Caco-2 (cell line): Measurements from ENCODE around the gene CFAP157. TPM values are rescaled to one million over a fixed set of nuclear protein-coding genes. Genes with fewer than 3 reads are reported as not detected.

Experiments used
- BruUV-seq: library from RNA; stranded (reverse); fragments of 400-500 nt; replicated peaks from 2 replicates; lab custom pipeline; 2021; lab: Mats Ljungman, UMichigan
- CTCF ChIA-PET: fragments of 300-600 bp; sonication (Branson Sonifier 250); formaldehyde crosslinking; loops from one replicate; lab custom pipeline; 2022; ENCODE audit warnings: antibody characterized with exemption; lab: Charles Lee
- POLR2A ChIA-PET: fragments of 300-600 bp; sonication (Branson Sonifier 250); formaldehyde crosslinking; loops from one replicate; lab custom pipeline; 2022; ENCODE audit warnings: antibody characterized with exemption; lab: Charles Lee
- DNase-seq, 2 experiments: peaks; one replicate each; pipeline versions ENCODE4 v3.0.0 to v3.0.0-alpha.2; 2020 to 2022
- H3K27me3 ChIP-seq: replicated peaks from 2 replicates; pipeline ENCODE4 v1.6.0; 2011; ENCODE audit warnings: low read length; ENCODE audit not compliant: control insufficient read depth, insufficient read depth
- H3K36me3 ChIP-seq: 2 replicates; pipeline ENCODE4 v1.5.1; 2011; ENCODE audit warnings: low read length; ENCODE audit not compliant: control insufficient read depth, insufficient read depth
- H3K4me1 ChIP-seq: fragments of 250-450 bp; sonication (Bioruptor Pico); 2 replicates; pipeline ENCODE4 v1.5.1; 2020; ENCODE audit warnings: mild to moderate bottlenecking
- H3K4me3 ChIP-seq: 2 replicates; pipeline ENCODE4 v1.5.1; 2011; ENCODE audit warnings: low read depth, mild to moderate bottlenecking, control low read depth, low read length
- H3K9me3 ChIP-seq: fragments of 250-450 bp; sonication (Bioruptor Pico); 2 replicates; pipeline ENCODE4 v1.5.1; 2020; ENCODE audit warnings: mild to moderate bottlenecking, moderate library complexity
- H3K27ac Mint-ChIP-seq: one replicate; pipeline ENCODE4 v1.8.0; 2022; ENCODE audit warnings: mixed read lengths; ENCODE audit not compliant: unreplicated experiment
- H3K27me3 Mint-ChIP-seq: one replicate; pipeline ENCODE4 v1.8.0; 2022; ENCODE audit warnings: mixed read lengths; ENCODE audit not compliant: insufficient read depth, unreplicated experiment
- H3K36me3 Mint-ChIP-seq: one replicate; pipeline ENCODE4 v1.8.0; 2022; ENCODE audit warnings: mild to moderate bottlenecking, mixed read lengths; ENCODE audit not compliant: insufficient read depth, unreplicated experiment
- H3K4me1 Mint-ChIP-seq: one replicate; pipeline ENCODE4 v1.8.0; 2022; ENCODE audit warnings: low read depth, mixed read lengths; ENCODE audit not compliant: unreplicated experiment
- H3K4me3 Mint-ChIP-seq: one replicate; pipeline ENCODE4 v1.8.0; 2022; ENCODE audit warnings: mild to moderate bottlenecking, moderate library complexity, mixed read lengths; ENCODE audit not compliant: unreplicated experiment
- H3K9me3 Mint-ChIP-seq: one replicate; pipeline ENCODE4 v1.8.0; 2022; ENCODE audit warnings: mixed read lengths; ENCODE audit not compliant: unreplicated experiment
- CTCF ChIP-seq, 2 experiments: fragments of 200-600 bp in 1 of 2; IDR thresholded peaks; 1 replicate in 1 of 2; 2 replicates in 1 of 2; pipeline versions ENCODE4 v1.5.1 to v1.8.0; 2011 to 2022; ENCODE audit warnings: antibody characterized with exemption in 1 of 2, control low read depth in 1 of 2, inconsistent platforms in 1 of 2, low read depth in 1 of 2, low read length in 1 of 2, mild to moderate bottlenecking in 1 of 2, moderate library complexity in 1 of 2; ENCODE audit not compliant: insufficient read depth in 1 of 2, severe bottlenecking in 1 of 2, unreplicated experiment in 1 of 2
- intact Hi-C: fragments of 100-400 bp; cut with micrococcal nuclease; formaldehyde crosslinking; loops from one replicate; pipeline ENCODE4 v1.10.0; 2022; ENCODE audit not compliant: unreplicated experiment
- total RNA-seq: library from RNA; stranded (reverse); gene quantifications from 2 replicates; pipeline ENCODE4 v1.2.3, GENCODE V29; 2022

Gene CFAP157
- total RNA-seq, 1 experiment from 2014 or later, result not detected

GRCh38 chr9:127690735-127691134 lies 16.1 kb upstream of the CFAP157 start:
- no peak for TF ChIP-seq CTCF (IDR thresholded peaks at IDR 0.05; ENCODE audit: insufficient read depth in 1 of 2, low read depth in 1 of 2, low read length in 1 of 2, severe bottlenecking in 1 of 2, unreplicated experiment in 1 of 2)
- BruUV-seq, result no TSS peak
- ChIA-PET CTCF (interaction anchor here (0.7 to 2.0 kb wide), 2 partner anchors 37 to 44 kb away, joined by 7 to 13 read pairs; partner anchors contain the start of gene TOR2A), POLR2A (no interaction called here)
- Mint-ChIP-seq H3K4me3 (no peak overlapping the region), H3K36me3 (no peaks in the 10 kb centered on the region), H3K27me3 (no peaks in the 10 kb centered on the region), H3K27ac (no peak overlapping the region), H3K4me1 (no peaks in the 10 kb centered on the region), H3K9me3 (no peaks in the 10 kb centered on the region)
- no peak for DNase-seq
- H3K9me3 ChIP-seq, result no peaks in the 10 kb centered on the region
- no peaks in the 10 kb centered on the region for H3K27me3 ChIP-seq
- intact Hi-C loops, result no loop called here
- no peak overlapping the region for H3K4me3 ChIP-seq
- H3K4me1 ChIP-seq, result peaks cover 6% of the 10 kb centered on the region
- no peaks in the 10 kb centered on the region for H3K36me3 ChIP-seq

GRCh38 chr9:127692071-127692470 lies 14.7 kb upstream of the CFAP157 start:
- H3K27me3 ChIP-seq, result no peaks in the 10 kb centered on the region
- POLR2A ChIA-PET, result no interaction called here
- H3K4me3 ChIP-seq, result no peak overlapping the region
- no peaks in the 10 kb centered on the region for H3K36me3 Mint-ChIP-seq
- intact Hi-C loops, result no loop called here
- no peak overlapping the region for H3K4me3 Mint-ChIP-seq
- no peak overlapping the region for H3K27ac Mint-ChIP-seq
- no peaks in the 10 kb centered on the region for H3K4me1 Mint-ChIP-seq
- no peaks in the 10 kb centered on the region for H3K9me3 Mint-ChIP-seq
- CTCF ChIA-PET, result interaction anchor here (2.0 kb wide), 1 partner anchor 43 kb away, joined by 7 read pairs; the partner anchor contains the start of gene TOR2A
- no peak for TF ChIP-seq CTCF (IDR thresholded peaks at IDR 0.05; ENCODE audit: insufficient read depth in 1 of 2, low read depth in 1 of 2, low read length in 1 of 2, severe bottlenecking in 1 of 2, unreplicated experiment in 1 of 2)
- no peaks in the 10 kb centered on the region for H3K36me3 ChIP-seq
- BruUV-seq, result no TSS peak
- DNase-seq, result no peak
- H3K4me1 ChIP-seq, result no peaks in the 10 kb centered on the region; the same call in 1 of the 2 replicates
- no peaks in the 10 kb centered on the region for H3K27me3 Mint-ChIP-seq
- no peaks in the 10 kb centered on the region for H3K9me3 ChIP-seq

GRCh38 chr9:127693143-127693542 lies 13.6 kb upstream of the CFAP157 start:
- no peaks in the 10 kb centered on the region for H3K36me3 Mint-ChIP-seq
- H3K4me3 ChIP-seq, result no peak overlapping the region
- no peak for TF ChIP-seq CTCF (IDR thresholded peaks at IDR 0.05; ENCODE audit: insufficient read depth in 1 of 2, low read depth in 1 of 2, low read length in 1 of 2, severe bottlenecking in 1 of 2, unreplicated experiment in 1 of 2)
- H3K27me3 ChIP-seq, result no peaks in the 10 kb centered on the region
- H3K9me3 ChIP-seq, result no peaks in the 10 kb centered on the region
- ChIA-PET CTCF (no interaction called here), POLR2A (no interaction called here)
- no peaks in the 10 kb centered on the region for H3K9me3 Mint-ChIP-seq
- no peaks in the 10 kb centered on the region for H3K27me3 Mint-ChIP-seq
- no peaks in the 10 kb centered on the region for H3K4me1 Mint-ChIP-seq
- no peak overlapping the region for H3K27ac Mint-ChIP-seq
- BruUV-seq, result no TSS peak
- no peaks in the 10 kb centered on the region for H3K4me1 ChIP-seq
- H3K36me3 ChIP-seq, result no peaks in the 10 kb centered on the region
- intact Hi-C loops, result no loop called here
- DNase-seq, result no peak
- H3K4me3 Mint-ChIP-seq, result no peak overlapping the region
